HG02870 (cell line): ENCODE results near the gene BATF.
A peak's percentile ranks its signal among the peaks of the same experiment; 100 is the strongest.
"Not testable (repeated sequence)": the region's sequence is repeated elsewhere in the genome, so short reads cannot be mapped to it uniquely, and the experiment has no call there.

ENCODE experiments used
- ATAC-seq: cut with Tn5 transposase; IDR thresholded peaks from one replicate; pipeline ENCODE4 v1.9.1; 2021; ENCODE audit warnings: mild to moderate bottlenecking, moderate library complexity; ENCODE audit not compliant: unreplicated experiment

The BATF gene, protein sequence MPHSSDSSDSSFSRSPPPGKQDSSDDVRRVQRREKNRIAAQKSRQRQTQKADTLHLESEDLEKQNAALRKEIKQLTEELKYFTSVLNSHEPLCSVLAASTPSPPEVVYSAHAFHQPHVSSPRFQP

DNA sequence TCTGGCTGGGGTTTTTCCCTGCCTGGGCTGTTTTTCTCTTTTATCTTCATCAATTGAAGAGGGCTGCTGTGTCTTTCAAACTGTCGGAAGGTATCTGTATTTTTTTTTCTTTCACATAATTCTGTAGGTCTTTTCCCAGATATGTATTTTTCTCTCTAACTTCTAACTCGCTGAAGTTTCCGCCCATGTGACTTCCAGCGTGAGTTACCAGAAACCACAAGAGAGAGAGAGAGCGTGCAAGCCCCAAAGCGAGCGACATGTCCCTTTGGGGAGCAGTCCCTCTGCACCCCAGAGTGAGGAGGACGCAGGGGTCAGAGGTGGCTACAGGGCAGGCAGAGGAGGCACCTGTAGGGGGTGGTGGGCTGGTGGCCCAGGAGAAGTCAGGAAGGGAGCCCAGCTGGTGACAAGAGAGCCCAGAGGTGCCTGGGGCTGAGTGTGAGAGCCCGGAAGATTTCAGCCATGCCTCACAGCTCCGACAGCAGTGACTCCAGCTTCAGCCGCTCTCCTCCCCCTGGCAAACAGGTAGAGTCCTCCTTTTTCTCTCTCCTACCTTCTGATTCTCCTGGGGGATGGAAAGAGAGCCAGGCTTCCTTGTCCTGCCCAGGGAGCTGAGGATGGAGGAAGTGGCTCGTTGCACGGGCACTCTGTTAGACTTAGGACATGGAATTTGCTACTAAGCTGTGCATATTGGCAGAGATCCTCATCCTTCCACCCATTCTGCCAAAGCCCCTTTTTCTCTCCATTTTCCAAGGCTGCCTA lies at the start of gene BATF:
Gene BATF, plus strand, starts transcription at position 246 of the 759 bp plus-strand sequence. Its CDS starts 214 bp downstream, at position 460.
- peak; percentile 45 for ATAC-seq

DNA sequence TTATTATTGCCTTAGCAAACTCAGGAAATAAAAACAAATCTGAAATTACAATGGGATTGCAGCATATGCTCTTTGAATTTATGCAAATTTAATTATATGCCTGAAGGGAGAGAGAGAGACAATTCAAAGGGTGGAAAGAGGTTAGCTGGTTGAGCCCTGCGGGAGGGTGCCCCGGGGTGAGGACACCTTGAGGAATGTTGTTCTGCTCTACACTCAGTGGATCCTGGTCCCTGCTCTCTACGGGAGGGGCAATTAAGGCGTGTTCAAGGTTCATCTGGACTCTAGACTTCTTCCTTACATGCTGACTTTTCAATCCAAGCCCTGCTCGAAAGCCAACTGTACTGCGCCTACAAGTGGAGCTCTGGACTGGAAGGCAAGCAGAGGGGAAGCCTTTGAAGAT lies 48.1 kb upstream of the BATF start:
- not testable (repeated sequence) for ATAC-seq

DNA sequence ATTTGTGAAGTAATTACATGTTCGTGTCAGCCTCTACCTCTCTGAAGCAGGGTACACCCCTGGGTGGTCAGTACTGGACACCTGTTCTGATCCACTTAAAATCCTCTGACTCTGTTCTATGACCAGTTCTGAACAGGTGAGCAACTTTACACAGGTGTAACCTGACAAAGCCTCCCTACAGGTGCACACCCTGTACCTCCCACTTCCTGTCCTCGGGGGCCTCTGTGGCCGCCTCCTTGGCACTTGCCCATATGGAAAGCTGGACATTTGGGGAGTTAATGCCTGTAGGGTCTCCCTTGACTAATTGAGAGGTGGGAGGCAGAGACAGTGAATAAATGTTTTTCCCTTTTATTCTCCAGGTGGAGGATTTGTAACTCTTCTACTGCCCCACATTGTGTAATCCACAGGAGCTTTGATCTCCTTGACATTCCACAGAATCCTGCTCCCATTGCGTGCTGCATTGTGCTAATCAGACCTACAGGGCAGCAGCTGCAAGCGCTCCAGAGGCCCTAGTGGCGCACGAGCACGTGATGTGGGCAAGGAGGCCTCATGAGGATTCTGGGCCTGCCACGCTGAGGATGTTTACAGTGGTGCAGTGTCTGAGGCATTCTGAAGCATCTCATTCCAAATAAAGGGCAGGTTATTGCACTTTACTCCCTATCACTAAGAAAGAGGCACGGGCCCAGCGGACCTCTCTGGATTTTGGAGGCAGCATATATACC lies 45.8 kb upstream of the BATF start:
- ATAC-seq, result no peak

DNA sequence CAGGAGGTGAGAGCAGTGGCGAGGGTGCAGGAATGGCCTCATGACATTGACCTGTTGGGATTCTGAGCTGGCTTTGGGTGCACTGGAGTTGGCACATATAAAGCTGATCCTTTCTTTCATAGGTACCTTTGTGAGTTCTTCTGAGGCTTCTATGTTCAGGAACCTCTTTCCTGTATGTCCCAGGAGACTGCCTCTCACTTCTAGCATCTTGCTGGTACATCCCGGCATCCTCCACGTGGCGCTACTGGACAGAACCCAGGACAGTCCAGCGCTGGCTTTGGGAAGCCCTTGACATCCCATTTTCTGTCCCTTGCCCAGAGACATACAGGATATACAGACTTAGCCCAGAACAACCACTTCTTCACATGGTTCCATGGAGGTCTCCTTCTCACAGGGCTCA lies 44.4 kb upstream of the BATF start:
- ATAC-seq, result no peak

- peak; percentile 85 for ATAC-seq
These were observed 42.3 kb upstream of the BATF start for GRCh38 chr14:75479770-75480600.

- no peak for ATAC-seq
These were observed 39.9 kb upstream of the BATF start for GRCh38 chr14:75482366-75482765.

DNA sequence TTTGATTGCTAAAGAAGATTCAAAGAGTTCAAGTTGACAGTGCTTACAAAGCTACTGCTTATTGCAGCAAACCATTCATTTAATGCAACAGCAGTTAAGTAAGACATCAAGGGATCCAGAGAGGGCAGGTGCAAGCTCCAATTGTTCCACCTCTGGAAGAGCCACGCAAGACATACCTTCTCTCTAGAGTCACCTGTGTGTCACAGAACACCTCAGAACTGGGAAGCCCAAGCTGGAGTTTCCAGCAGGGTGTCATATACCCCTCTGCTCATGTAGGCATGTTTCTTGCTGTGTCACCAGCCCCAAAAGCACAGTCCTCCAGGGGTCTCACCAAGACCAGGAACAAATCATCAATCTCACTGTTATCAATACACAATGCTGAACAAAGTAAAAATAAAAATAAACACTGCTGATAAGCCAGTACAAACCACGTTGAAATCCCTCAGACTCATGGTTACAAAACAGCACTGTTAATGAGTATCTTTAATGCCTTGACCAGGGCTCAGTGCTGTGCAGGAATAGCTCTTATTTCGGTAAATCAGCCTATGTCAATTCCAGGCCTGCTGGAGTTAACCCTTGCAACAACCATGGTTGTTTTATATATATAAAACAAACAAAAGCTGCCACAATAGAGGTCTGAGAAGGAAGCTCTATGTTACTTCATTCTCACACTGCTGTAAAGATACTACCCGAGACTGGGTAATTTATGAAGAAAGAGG lies 37.4 kb upstream of the BATF start:
- ATAC-seq, result no peak

GRCh38 chr14:75486318-75486717 lies 36.0 kb upstream of the BATF start:
- no peak for ATAC-seq

DNA sequence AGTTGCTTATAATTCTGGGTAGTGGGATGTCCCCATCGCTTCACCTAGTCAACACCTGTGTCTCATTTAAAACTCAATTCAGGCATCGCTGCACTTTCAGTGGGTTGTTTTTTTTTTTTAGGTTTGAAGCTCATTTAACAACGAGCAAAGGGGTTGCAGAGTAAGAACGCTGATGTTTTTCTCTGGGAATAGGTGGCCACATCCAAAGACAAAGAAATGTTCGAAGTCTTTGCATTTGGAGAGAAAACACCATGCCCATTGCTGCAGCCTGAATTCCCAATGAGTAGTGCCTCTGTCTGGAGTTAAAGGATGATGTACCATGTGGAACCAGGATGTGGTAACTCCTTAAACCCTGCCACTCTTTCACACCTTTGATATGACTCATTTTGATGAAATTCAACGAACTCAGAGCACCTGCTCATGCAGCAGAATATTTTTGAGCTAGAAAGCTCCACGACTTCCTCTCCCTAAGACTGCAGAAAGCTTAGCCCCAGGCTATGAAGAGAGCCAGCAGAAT lies 35.1 kb upstream of the BATF start:
- peak; percentile 62 for ATAC-seq

- no peak for ATAC-seq
These were observed 32.8 kb upstream of the BATF start for GRCh38 chr14:75489480-75489837.

- ATAC-seq, result no peak
These were observed 30.8 kb upstream of the BATF start for GRCh38 chr14:75491376-75491978.

DNA sequence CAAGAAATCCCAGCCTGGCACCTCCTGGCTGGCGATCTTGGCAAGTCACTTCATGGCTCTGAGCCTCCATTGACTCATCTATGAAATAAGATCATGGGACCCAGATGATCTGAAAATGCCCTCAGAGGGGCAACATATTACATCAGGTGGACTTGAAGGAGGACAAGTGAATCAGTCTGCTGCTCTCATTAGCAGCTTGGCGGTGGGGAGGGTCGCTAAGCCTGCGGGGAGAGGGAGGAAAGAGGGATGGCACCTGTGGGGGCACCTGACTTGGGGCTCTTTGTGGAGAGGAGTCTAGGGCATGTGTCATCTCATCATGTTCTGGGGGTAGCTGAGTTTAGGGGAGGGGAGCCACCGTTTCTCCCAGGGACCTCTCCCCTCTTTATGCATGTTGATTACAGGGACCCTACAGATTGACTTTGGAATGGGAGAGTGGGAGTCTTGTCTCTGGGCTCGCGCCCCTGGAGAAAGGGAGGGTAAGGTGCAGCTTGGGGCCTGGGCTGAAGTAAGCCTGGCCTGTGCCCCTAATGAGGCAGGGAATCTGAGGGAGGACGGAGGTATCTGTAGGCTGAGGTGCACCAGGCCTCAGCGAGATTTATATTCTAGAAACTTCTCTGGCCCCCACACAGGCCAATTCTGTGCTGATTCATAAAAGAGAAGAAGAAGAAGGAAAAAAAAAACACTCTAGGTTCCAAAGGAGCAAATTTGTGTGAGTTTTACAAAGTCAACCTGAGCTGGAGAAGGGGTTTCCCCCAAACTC lies 29.3 kb upstream of the BATF start:
- ATAC-seq, result no peak

DNA sequence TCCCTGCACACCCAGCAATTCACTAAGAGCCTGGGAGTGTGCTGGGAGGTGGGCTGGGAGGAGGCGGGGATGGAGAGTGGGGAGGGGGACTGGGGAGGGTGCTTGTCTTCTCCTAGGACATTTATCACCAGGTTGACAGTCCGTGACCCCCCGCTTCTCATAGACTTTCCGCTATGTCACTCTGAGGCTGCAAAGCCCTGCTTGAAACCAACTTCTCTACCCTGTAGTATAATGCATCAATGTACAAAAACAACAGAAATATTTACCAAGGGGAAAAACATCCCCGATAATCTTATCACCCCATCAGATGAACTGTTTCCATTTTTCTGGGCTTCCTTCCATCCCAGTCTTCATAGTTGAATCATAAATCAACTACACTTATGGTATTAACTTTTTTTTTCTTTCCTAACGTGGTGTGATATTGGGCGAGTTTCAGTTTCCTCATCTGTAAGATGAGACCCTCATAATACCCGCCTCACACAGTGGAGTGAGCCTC lies 28.6 kb upstream of the BATF start:
- no peak for ATAC-seq

DNA sequence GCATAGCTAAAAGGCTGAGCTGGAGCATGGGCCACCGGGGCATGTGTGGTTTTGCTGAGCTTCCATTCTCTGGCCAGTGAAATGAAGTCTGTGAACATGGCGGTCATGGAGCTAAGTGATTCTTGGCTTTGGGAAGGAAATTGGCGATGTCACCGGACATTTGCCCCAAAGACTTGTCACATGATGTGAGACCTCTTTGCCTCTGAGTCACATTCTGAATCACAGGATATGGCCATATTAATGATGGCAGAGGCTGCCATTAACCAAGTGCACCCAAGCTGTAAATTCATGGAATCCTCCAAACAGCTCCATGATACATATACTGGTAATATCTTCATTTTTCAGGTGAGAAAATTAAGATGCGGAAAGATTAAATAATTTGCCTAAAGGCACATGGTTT lies 27.4 kb upstream of the BATF start:
- ATAC-seq, result no peak

DNA sequence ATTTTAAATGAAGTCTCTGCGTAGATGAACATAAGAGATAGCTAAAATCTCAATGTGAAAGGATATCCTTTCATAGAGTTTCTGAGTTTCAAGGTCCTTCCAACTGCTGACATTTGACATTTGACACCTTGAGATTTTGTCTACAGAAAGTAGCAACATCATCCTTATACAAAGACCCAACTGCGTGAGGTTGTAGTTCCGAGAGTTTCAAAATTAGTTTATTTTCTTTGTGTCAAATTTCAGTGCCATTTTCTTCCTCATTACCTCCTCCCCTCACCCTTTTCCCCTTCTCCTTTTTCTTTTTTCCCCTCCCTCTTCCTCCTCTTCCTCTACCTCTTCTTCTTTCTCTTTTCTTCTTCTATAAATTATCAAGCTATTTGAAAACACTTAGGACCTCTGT lies 26.9 kb upstream of the BATF start:
- no peak for ATAC-seq

- no peak for ATAC-seq
These were observed 26.4 kb upstream of the BATF start for GRCh38 chr14:75495882-75496281.

GRCh38 chr14:75496755-75497154 lies 25.5 kb upstream of the BATF start:
- ATAC-seq, result no peak

DNA sequence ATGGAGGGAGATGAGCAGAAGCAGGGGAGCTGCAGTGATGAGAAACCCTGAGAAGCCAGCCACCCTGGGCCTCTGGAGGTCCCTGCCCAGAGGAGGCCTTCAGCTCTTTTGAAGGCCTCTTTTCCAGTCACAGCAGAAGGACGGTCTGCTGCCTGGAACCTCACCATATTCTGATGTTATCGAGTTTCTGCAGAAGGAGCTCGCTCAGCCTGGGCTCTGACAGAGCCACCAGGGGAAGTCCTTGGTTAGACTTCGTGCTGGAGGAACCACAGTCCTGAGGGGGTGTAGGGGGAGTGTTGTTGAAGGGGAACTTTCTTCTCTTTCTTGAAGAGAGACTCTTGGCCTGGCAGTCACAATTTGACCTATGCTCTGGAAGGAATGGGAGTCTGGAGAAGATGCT lies 25.1 kb upstream of the BATF start:
- ATAC-seq, result peak; percentile 34

- no peak for ATAC-seq
These were observed 24.6 kb upstream of the BATF start for GRCh38 chr14:75497701-75498100.
